Measurements from ENCODE around the gene RC3H2.
A peak's percentile ranks its signal among the peaks of the same experiment; 100 is the strongest.

- TF ChIP-seq POLR2AphosphoS5 (IDR thresholded peaks at IDR 0.05; ENCODE audit: insufficient read depth, low read depth, low read length) (no peak), CTCF (IDR thresholded peaks at IDR 0.05; ENCODE audit: extremely low read depth in 1 of 2, insufficient read depth in 1 of 2, low read depth in 1 of 2, low read length in 2 of 2) (no peak), EZH2 (IDR thresholded peaks at IDR 0.05; ENCODE audit: borderline replicate concordance, low read depth, low read length, severe bottlenecking) (no peak), MYC (IDR thresholded peaks at IDR 0.05; ENCODE audit: low read depth, low read length) (no peak), POLR2A (IDR thresholded peaks at IDR 0.05; ENCODE audit: low read depth, low read length) (no peak), MAX (IDR thresholded peaks at IDR 0.05; ENCODE audit: insufficient read depth, insufficient read length) (no peak), FOS (IDR thresholded peaks at IDR 0.05; ENCODE audit: borderline replicate concordance, insufficient read depth, low read length) (peak; percentile 7)
Measured at GRCh38 chr9:122900791-122901190, 4.4 kb downstream of the RC3H2 start.

Measured in endothelial cell of umbilical vein (primary cell).